DOHH2 (cell line): ENCODE data around the gene RHBDL3.

ENCODE experiments used
- H3F3A ChIP-seq: fragments of 200-600 bp; sonication (generic), shearing (Covaris generic); 2 replicates; pipeline ENCODE4 v1.6.0; 2016; ENCODE audit warnings: antibody characterized with exemption, mild to moderate bottlenecking; ENCODE audit not compliant: control insufficient read depth, insufficient read depth
- H3K27ac ChIP-seq: fragments of 200-600 bp; sonication (generic); 2 replicates; pipeline ENCODE4 v1.5.1; 2014; ENCODE audit warnings: low read depth, mild to moderate bottlenecking, low read length, moderate library complexity
- H3K27me3 ChIP-seq: fragments of 200-600 bp; sonication (generic); 2 replicates; pipeline ENCODE4 v1.6.1; 2014; ENCODE audit warnings: mild to moderate bottlenecking, low read length, mixed read lengths; ENCODE audit not compliant: control insufficient read depth
- H3K36me3 ChIP-seq: fragments of 200-600 bp; sonication (generic); 2 replicates; pipeline ENCODE4 v1.6.1; 2014; ENCODE audit warnings: mild to moderate bottlenecking, low read length, moderate library complexity, mixed read lengths; ENCODE audit not compliant: control insufficient read depth
- H3K4me1 ChIP-seq: fragments of 200-600 bp; sonication (generic); 2 replicates; pipeline ENCODE4 v1.6.1; 2014; ENCODE audit warnings: mild to moderate bottlenecking, low read length, mixed read lengths; ENCODE audit not compliant: control insufficient read depth
- H3K4me2 ChIP-seq: fragments of 200-600 bp; sonication (generic); 2 replicates; pipeline ENCODE4 v1.6.0; 2014; ENCODE audit warnings: mild to moderate bottlenecking, low read length, moderate library complexity
- H3K4me3 ChIP-seq: fragments of 200-600 bp; sonication (generic); 2 replicates; pipeline ENCODE4 v1.5.1; 2014; ENCODE audit warnings: mild to moderate bottlenecking, low read length, mixed read lengths
- H3K79me2 ChIP-seq: fragments of 200-600 bp; sonication (generic); 2 replicates; pipeline ENCODE4 v1.6.1; 2014; ENCODE audit warnings: mild to moderate bottlenecking, low read length, mixed read lengths; ENCODE audit not compliant: control insufficient read depth
- H3K9me2 ChIP-seq: fragments of 200-600 bp; sonication (generic); replicated peaks from 2 replicates; pipeline ENCODE4 v1.6.1; 2014; ENCODE audit warnings: mild to moderate bottlenecking, low read length, mixed read lengths; ENCODE audit not compliant: control insufficient read depth
- H3K9me3 ChIP-seq: fragments of 200-600 bp; sonication (generic); 2 replicates; pipeline ENCODE4 v1.6.1; 2014; ENCODE audit warnings: antibody characterized with exemption, low read length, mixed read lengths; ENCODE audit not compliant: control insufficient read depth, insufficient read depth
- H4K20me1 ChIP-seq: fragments of 200-600 bp; sonication (generic); 2 replicates; pipeline ENCODE4 v1.6.0; 2014; ENCODE audit warnings: low read depth, mild to moderate bottlenecking, antibody characterized with exemption, low read length, moderate library complexity; ENCODE audit not compliant: control insufficient read depth, insufficient read depth
- EZH2phosphoT487 ChIP-seq: fragments of 200-600 bp; sonication (generic); IDR thresholded peaks from 2 replicates; pipeline ENCODE4 v1.6.1; 2017; ENCODE audit warnings: borderline replicate concordance, mild to moderate bottlenecking, antibody characterized with exemption, low read length, moderate library complexity, mixed read lengths
- TF ChIP-seq, protein P1 (sequence below): fragments of 200-600 bp; sonication (generic); IDR thresholded peaks from one replicate; pipeline ENCODE4 v1.5.1; 2014; ENCODE audit warnings: antibody characterized with exemption, mild to moderate bottlenecking, low read depth, low read length; ENCODE audit not compliant: poor library complexity, severe bottlenecking

Gene RHBDL3

DNA sequence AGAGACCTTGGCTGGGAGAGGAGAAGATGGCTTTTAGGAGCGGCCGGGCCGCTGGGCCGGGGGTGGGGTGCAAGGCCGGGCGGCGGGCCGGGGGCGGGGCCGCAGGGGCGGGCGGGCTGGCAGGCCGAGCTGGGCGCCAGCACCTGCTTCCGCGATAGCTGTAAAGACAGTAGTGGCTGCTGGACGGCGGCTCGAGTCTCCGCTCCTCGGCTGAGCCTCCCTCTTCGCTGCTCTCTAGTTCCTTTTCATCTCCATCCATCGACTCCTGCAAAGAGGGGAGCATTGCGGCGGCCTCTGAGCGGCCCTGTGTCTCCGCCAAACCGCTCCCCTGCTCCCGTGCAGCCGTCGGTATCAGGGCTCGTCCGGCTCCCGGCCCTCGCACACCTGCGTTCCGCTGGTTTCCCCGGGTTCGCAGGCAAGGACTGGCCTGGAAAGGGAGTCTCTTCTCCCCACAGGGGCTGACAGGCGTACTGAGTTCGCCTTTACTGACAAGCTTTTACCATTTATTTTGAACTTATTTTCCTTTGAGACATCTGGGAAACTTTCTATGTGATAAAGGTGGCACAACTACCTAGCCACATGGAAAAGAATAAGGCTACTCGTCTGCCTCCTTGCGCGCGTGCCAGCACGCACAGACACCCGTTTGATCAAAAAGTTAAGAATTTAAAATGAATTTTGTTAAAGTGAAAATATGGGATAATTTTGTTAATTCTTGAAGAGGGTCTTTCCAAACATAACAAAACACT lies 76.4 kb downstream of the RHBDL3 start, which contains the start of gene C17orf75:
TSS of gene C17orf75 (minus strand) at position 317 of the 746 bp plus-strand sequence. CDS start at position 283, 34 bp downstream.
- peaks cover 27% of the 10 kb centered on the region for H3K4me1 ChIP-seq
- H3K27ac ChIP-seq: peak within 1 kb of the TSS; percentile 70
- H3K27me3 ChIP-seq: no peaks in the 10 kb centered on the region
- H3K9me3 ChIP-seq: no peaks in the 10 kb centered on the region
- TF ChIP-seq, protein P1, sequence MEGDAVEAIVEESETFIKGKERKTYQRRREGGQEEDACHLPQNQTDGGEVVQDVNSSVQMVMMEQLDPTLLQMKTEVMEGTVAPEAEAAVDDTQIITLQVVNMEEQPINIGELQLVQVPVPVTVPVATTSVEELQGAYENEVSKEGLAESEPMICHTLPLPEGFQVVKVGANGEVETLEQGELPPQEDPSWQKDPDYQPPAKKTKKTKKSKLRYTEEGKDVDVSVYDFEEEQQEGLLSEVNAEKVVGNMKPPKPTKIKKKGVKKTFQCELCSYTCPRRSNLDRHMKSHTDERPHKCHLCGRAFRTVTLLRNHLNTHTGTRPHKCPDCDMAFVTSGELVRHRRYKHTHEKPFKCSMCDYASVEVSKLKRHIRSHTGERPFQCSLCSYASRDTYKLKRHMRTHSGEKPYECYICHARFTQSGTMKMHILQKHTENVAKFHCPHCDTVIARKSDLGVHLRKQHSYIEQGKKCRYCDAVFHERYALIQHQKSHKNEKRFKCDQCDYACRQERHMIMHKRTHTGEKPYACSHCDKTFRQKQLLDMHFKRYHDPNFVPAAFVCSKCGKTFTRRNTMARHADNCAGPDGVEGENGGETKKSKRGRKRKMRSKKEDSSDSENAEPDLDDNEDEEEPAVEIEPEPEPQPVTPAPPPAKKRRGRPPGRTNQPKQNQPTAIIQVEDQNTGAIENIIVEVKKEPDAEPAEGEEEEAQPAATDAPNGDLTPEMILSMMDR: no peak
- no peak for TF ChIP-seq EZH2phosphoT487
- peaks cover 17% of the 10 kb centered on the region for H3K79me2 ChIP-seq
- H4K20me1 ChIP-seq: no peaks in the 10 kb centered on the region
- no peaks in the 10 kb centered on the region for H3K9me2 ChIP-seq
- peaks cover 31% of the 10 kb centered on the region for H3K36me3 ChIP-seq
- peaks cover 13% of the 10 kb centered on the region for H3F3A ChIP-seq
- peak within 1 kb of the TSS; percentile 81 for H3K4me3 ChIP-seq
- H3K4me2 ChIP-seq: peak within 1 kb of the TSS; percentile 95

DNA sequence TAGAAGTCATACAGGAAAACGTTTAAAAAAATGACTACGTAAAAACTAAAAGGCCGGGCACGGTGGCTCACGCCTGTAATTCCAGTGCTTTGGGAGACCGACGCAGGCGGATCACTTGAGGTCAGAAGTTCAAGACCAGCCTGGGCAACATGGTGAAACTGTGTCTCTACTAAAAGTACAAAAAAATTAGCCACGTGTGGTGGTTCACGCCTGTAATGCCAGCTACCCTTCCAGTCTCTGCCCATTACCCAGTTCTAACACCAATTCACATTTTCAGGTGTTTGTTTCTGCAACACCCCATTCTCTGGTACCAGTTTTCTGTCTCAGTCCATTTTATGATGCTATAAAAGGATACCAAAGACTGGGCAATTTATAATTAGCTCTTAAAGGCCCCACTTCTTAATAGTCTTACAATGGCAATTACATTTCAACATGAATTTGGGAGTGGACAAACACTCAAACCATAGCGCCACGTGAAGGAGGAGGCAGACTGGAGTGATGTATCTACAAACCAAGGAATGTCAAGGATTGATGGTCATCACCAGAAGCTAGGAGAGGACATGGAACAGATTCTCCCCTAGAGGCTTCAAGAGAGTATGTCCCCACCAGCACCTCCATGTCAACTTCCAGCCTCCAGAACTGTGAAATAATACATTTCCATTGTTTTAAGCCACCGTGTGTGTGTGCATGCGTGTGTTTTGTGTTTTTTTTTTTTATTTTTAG lies 77.1 kb downstream of the RHBDL3 start:
- H4K20me1 ChIP-seq: no peaks in the 10 kb centered on the region
- TF ChIP-seq, protein P1: peak; percentile 10
- TF ChIP-seq EZH2phosphoT487: no peak
- H3K9me2 ChIP-seq: no peaks in the 10 kb centered on the region
- peaks cover 17% of the 10 kb centered on the region for H3K79me2 ChIP-seq
- H3K36me3 ChIP-seq: peaks cover 24% of the 10 kb centered on the region
- no peaks in the 10 kb centered on the region for H3K27me3 ChIP-seq
- H3K4me1 ChIP-seq: peaks cover 27% of the 10 kb centered on the region
- no peaks in the 10 kb centered on the region for H3K9me3 ChIP-seq
- H3F3A ChIP-seq: peaks cover 13% of the 10 kb centered on the region
- peak overlapping the region; percentile 70 for H3K27ac ChIP-seq
- H3K4me2 ChIP-seq: peak overlapping the region; percentile 95
- peak overlapping the region; percentile 81 for H3K4me3 ChIP-seq

DNA sequence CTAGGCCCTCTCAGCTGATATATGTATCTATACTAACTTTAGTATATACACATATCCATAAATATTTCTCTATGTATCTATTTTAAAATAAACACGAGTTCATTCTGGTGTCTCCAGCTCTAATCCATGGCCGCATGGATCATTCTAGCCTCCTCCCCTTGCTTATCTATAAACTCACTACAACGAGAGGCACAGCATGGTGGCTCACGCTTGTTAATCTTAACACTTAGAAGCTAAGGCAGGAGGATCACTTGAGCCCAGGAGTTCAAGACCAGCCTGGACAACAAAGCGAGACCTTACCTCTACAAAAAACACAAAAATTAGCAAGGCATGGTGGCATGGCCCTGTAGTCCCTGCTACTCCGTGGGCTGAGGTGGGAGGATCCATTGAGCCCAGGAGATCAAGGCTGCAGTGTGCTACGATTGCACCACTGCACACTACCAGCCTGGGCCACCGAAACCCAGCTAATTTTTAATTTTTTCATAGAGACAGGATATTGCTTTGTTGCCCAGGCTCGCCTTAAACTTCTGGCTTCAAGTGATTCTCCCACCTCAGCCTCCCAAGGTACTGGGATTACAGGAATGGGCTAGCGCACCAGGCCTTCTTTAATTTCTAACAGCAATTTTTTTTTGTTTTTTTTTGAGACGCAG lies 80.4 kb downstream of the RHBDL3 start:
- Histone ChIP-seq H3K9me3 (no peaks in the 10 kb centered on the region), H3K79me2 (peaks cover 37% of the 10 kb centered on the region), H3K9me2 (no peaks in the 10 kb centered on the region), H3K4me1 (peaks cover 30% of the 10 kb centered on the region), H4K20me1 (peaks cover 3% of the 10 kb centered on the region), H3K27ac (no peak overlapping the region), H3K27me3 (no peaks in the 10 kb centered on the region), H3K4me2 (no peak overlapping the region), H3K36me3 (peaks cover 13% of the 10 kb centered on the region), H3F3A (peaks cover 14% of the 10 kb centered on the region), H3K4me3 (no peak overlapping the region)
- TF ChIP-seq, protein P1: no peak
- no peak for TF ChIP-seq EZH2phosphoT487
